IPS DF 6.9 (cell line): ENCODE measurements around the gene YBX2.
A peak's percentile ranks its signal among the peaks of the same experiment; 100 is the strongest.

Source experiments
- DNase-seq: peaks from one replicate; pipeline ENCODE4 v3.0.0-alpha.2; 2013; ENCODE audit warnings: low read depth, low spot score
- H3K27ac ChIP-seq: one replicate; pipeline ENCODE4 v1.5.1; 2013; ENCODE audit warnings: low read length, control low read depth
- H3K27me3 ChIP-seq: 2 replicates; pipeline ENCODE4 v1.6.1; 2013; ENCODE audit warnings: mild to moderate bottlenecking, low read length; ENCODE audit not compliant: control insufficient read depth, insufficient read depth
- H3K36me3 ChIP-seq: 2 replicates; pipeline ENCODE4 v1.6.1; 2013; ENCODE audit warnings: low read length; ENCODE audit not compliant: control insufficient read depth, insufficient read depth
- H3K4me1 ChIP-seq: 2 replicates; pipeline ENCODE4 v1.6.1; 2013; ENCODE audit warnings: low read length; ENCODE audit not compliant: control insufficient read depth, insufficient read depth
- H3K4me3 ChIP-seq: 2 replicates; pipeline ENCODE4 v1.5.1; 2013; ENCODE audit warnings: mild to moderate bottlenecking, low read length
- H3K9me3 ChIP-seq: 2 replicates; pipeline ENCODE4 v1.6.1; 2013; ENCODE audit warnings: low read length, inconsistent platforms; ENCODE audit not compliant: control insufficient read depth, insufficient read depth
- WGBS: extraction: QIAGEN DNeasy Blood & Tissue Kit; methylation state at CpG from one replicate; pipeline ENCODE4 v1.1.7; 2013; ENCODE audit warnings: mixed read lengths, missing lambda C conversion rate; ENCODE audit not compliant: insufficient read length, insufficient coverage; 5-methylcytosine and 5-hydroxymethylcytosine counted together

Gene YBX2

DNA sequence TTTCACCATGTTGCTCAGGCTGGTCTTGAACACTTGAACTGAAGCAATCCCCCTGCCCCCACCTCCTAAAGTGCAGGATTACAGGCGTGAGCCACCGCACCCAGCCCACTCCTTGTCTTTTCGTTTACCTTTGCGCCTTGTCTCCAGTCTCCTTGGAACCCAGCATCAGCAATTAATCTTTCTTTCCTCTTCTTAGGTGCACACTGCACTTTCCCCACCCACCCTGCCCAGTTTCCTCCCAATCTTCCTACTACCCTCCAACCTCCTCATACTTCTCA lies 30.7 kb downstream of the YBX2 start:
- H3K36me3 ChIP-seq = peaks cover 7% of the 10 kb centered on the region; the same call in 1 of the 2 replicates
- H3K27me3 ChIP-seq = no peaks in the 10 kb centered on the region
- DNase-seq = no peak
- no peaks in the 10 kb centered on the region for H3K9me3 ChIP-seq
- H3K4me3 ChIP-seq = peak overlapping the region; percentile 98; the same call in 1 of the 2 replicates
- no peak overlapping the region for H3K27ac ChIP-seq
- no CpG with 5 or more reads among the region's 4 CpGs for WGBS
- peaks cover 2% of the 10 kb centered on the region for H3K4me1 ChIP-seq

DNA sequence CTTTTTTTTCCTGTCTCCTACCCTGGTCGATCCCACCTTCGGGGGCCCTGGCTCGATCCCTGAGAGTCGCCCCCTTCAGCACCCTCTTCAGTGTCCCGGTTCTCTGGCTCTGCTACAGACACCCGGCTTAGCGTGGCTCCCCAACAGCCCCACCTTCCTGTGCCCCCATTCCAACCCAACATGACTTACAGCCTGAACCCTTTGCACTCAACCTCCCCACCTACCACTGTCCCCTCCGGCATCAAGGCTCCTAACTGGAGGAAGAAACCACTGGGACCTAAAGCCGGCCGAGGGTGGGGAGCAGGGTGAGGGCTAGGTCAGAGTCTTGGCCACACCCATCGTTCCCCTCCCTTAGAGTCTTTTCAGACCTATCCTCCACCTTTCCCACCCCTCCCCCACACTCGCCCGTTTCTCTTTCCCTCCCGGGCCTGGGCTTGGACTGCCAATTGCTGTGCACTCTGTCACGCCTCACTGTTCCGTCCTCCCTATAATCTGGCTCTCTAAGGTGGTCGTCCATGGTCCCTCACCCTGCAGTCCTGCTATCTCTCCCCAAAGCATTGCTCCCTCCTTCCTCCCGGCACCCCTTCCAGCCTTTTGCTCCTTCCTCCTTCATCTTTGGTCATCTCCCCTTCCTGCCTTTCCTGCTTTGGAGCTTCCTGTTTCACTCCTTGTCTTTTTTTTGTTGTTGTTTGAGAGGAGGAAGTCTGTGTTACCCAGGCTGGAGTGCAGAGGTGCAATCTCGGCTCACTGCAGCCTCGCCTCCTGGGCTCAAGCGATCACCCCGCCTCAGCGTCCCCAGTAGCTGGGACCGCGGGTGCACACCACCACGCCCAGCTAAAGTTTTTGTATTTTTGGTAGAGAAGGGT lies 31.3 kb downstream of the YBX2 start:
- Histone ChIP-seq H3K27me3 (no peaks in the 10 kb centered on the region), H3K4me1 (peaks cover 2% of the 10 kb centered on the region), H3K9me3 (no peaks in the 10 kb centered on the region), H3K4me3 (peak overlapping the region; percentile 98; the same call in 1 of the 2 replicates), H3K27ac (no peak overlapping the region), H3K36me3 (peaks cover 8% of the 10 kb centered on the region; the same call in 1 of the 2 replicates)
- DNase-seq = no peak
- no CpG with 5 or more reads among the region's 26 CpGs for WGBS

DNA sequence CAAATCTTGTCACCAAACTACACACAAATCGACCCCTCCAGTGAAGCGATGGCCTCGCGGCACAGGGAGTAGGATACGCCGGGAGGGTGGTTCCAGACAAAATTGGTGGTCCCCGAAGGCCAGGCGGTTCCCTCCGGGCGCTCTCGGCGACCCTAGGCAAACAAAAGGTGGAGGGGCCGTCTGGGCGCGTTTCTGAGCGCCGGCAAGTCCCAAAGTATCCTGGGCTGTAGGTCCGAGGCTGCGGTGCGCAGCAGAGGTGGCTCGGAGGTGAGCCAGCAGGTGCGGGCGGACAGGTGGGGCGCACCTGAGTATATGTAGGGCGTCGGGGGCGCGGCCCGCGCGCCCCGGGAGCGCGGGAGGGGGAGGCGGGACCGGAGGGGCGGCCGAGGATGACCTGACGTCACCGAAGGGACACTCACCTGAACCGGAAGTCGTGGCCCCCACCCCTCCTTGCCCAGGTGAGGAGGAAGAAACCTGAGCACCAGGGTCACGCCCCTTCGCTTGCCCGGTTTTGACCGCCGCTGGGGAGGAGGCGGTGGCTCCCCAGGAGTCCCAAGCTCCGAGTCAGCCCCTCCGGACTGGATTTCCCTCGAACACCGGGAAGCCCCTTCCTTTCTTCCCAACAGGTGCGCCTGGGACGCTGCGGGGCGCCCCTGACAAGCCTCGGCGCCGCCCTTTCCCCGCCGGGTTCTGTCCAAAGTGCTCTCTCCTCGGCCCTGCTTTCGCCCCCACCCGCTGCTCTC lies 32.1 kb downstream of the YBX2 start, which contains the start of gene CLDN7:
Gene CLDN7 (minus strand): TSS at position 287 of the 743 bp plus-strand sequence. CDS start 435 bp downstream, outside the sequence.
- peak within 1 kb of the TSS; percentile 98 for H3K4me3 ChIP-seq
- H3K27ac ChIP-seq = no peak within 1 kb of the TSS
- no CpG with 5 or more reads among the region's 64 CpGs for WGBS
- no peaks in the 10 kb centered on the region for H3K27me3 ChIP-seq
- DNase-seq = no peak
- H3K9me3 ChIP-seq = no peaks in the 10 kb centered on the region
- H3K36me3 ChIP-seq = peaks cover 8% of the 10 kb centered on the region; the same call in 1 of the 2 replicates
- H3K4me1 ChIP-seq = peaks cover 2% of the 10 kb centered on the region

DNA sequence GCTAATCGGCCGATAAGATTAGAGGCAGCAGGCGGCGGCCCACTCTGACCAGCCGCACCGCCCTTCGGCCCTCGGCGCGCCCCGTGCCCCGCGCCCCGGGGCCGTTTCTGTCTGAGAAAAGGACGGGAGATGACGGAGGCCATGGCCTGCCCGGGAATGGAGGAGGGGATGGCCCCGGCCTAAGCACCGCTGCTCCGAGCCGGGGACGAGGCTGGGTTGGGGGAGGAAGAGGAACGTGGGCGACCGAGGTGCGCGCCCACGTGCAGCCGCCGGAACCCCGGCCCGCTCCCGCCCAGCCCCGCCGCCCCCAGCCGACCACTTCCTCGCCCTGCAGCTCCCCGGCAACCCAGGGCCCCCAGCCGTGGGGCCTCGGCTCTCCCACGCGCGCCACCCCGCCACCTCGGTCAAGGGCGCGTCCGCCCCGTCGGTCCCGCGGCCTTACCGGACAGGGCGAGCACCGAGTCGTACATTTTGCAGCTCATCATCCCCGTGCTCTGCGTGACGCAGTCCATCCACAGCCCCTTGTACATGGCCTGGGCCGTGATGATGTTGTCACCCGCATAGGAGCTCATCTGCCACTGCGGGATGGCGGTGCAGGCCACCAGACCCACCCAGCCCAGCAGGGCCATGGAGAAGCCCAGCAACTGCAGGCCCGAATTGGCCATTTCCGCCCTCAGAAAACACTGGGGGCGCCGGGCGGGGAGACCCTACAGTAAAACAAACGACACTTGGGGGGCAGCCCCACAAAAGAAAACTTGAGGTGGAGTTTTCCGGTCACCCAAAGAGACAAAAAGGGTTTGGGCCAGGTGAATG lies 32.9 kb downstream of the YBX2 start:
- Histone ChIP-seq H3K4me1 (peaks cover 2% of the 10 kb centered on the region), H3K36me3 (peaks cover 8% of the 10 kb centered on the region; the same call in 1 of the 2 replicates), H3K27ac (no peak overlapping the region), H3K9me3 (no peaks in the 10 kb centered on the region), H3K4me3 (peak overlapping the region; percentile 98), H3K27me3 (no peaks in the 10 kb centered on the region)
- DNase-seq = no peak
- no CpG with 5 or more reads among the region's 71 CpGs for WGBS

DNA sequence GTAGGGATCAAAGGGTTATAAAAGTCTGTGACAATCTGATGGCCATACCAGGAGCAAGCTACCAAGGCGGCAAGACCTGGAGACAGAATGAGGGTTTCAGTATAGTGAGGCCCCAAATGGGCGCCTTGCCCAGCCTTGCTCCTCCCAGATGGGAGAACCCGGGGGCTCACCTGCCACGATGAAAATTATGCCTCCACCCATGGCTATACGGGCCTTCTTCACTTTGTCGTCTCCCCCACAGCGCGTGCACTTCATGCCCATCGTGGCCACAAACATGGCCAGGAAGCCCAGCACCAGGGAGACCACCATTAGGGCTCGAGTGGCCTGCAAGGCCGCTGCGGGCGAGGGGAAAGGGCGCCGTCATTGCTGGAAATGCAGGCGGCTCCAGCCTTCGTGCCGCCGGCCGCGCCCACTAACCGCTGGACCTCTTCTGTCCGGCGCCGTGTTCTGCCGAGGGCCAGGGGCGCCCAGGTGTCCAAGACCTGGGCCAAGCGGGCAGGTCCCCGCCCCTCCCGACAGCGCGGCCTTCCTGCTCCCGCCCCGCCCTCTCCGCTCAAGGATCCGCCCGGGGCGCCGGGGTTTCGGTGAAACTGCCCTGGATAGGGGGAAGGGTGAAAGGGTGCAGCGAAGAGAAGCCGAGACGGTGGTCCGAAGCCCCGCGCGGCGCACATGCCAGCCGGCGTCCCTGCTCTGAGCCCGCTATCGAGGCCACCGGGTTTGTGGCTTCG lies 33.6 kb downstream of the YBX2 start:
- Histone ChIP-seq H3K27me3 (no peaks in the 10 kb centered on the region), H3K4me1 (peaks cover 2% of the 10 kb centered on the region), H3K9me3 (no peaks in the 10 kb centered on the region), H3K27ac (no peak overlapping the region), H3K36me3 (peaks cover 11% of the 10 kb centered on the region; the same call in 1 of the 2 replicates), H3K4me3 (peak overlapping the region; percentile 98)
- no CpG with 5 or more reads among the region's 54 CpGs for WGBS
- DNase-seq = no peak

DNA sequence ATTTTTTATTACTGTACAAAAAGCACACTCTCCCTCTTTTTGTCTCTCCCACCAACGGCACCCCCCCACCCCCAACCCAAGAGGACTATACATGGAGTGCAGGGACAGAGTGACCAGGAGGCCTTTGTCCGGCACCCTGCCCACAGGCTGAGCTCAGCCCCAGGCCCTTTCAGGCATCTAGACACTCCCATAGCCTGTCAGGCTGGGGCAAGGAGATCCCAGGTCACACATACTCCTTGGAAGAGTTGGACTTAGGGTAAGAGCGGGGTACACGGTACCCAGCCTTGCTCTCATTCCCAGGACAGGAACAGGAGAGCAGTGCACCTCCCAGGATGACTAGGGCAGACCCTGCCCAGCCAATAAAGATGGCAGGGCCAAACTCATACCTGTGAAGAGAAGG lies 34.3 kb downstream of the YBX2 start:
- Histone ChIP-seq H3K4me3 (no peak overlapping the region; the same call in 1 of the 2 replicates), H3K36me3 (peaks cover 11% of the 10 kb centered on the region; the same call in 1 of the 2 replicates), H3K27ac (no peak overlapping the region), H3K9me3 (no peaks in the 10 kb centered on the region), H3K27me3 (no peaks in the 10 kb centered on the region), H3K4me1 (peaks cover 2% of the 10 kb centered on the region)
- WGBS = no CpG with 5 or more reads among the region's 4 CpGs
- no peak for DNase-seq

DNA sequence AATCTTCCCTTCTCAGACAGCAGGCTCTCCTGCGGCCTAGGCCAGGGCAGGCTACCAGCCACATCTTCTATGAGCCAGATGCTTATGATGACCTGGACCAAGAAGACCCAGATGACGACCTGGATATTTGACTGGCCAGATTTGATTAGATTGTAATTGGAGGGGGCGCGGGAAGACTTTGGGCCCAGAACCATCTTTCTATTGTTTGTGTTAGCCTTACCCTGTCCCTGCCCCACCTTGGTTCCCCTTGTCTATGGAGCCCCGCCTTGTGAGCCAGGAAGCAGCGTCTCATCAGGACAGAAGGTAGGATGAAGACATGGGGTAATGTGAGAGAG lies 34.9 kb downstream of the YBX2 start:
- WGBS = no CpG with 5 or more reads among the region's 6 CpGs
- Histone ChIP-seq H3K9me3 (no peaks in the 10 kb centered on the region), H3K36me3 (peaks cover 13% of the 10 kb centered on the region; the same call in 1 of the 2 replicates), H3K27ac (no peak overlapping the region), H3K4me3 (no peak overlapping the region), H3K27me3 (no peaks in the 10 kb centered on the region), H3K4me1 (peaks cover 2% of the 10 kb centered on the region)
- no peak for DNase-seq

DNA sequence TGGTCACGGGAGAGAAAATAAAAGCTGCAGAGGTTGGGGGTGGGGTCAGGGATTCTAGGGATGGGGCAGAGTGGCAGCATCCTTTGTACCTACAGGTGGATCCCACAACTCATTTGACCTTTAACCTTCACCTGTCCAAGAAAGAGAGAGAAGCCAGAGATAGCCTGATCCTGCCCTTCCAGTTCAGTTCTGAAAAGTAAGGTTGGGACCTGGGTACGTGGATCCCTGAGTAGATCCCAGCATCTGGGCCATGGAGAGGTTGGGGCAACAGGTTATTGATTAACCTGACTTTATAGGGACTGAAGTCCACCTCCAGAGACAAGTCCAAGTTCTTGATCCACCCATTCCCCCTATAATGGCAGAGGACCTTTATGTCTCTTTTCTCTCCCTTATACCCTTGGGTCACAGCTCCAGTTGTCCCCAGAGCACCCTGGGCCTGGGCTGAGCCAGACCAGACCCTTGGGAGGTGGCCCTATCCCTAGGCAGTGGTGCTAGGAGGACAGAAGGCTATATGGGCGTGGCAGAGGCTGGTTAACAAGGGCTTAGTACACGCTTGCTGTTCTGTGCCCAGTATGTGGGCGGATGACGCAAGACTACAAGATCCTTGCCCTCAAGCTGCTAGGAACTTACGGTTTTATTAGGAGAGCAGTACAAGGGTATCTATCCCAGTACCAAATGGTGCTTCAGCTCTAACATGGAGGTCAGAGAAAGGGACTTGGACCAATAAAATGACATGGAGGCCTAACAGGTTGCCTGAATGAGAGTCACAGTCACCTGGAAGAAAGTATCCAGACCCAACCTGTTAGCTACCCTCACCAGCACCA lies 35.5 kb downstream of the YBX2 start:
- Histone ChIP-seq H3K4me1 (peaks cover 2% of the 10 kb centered on the region), H3K4me3 (no peak overlapping the region), H3K27ac (no peak overlapping the region), H3K27me3 (no peaks in the 10 kb centered on the region), H3K36me3 (peaks cover 14% of the 10 kb centered on the region; the same call in 1 of the 2 replicates), H3K9me3 (no peaks in the 10 kb centered on the region)
- WGBS = no CpG with 5 or more reads among the region's 7 CpGs
- no peak for DNase-seq

DNA sequence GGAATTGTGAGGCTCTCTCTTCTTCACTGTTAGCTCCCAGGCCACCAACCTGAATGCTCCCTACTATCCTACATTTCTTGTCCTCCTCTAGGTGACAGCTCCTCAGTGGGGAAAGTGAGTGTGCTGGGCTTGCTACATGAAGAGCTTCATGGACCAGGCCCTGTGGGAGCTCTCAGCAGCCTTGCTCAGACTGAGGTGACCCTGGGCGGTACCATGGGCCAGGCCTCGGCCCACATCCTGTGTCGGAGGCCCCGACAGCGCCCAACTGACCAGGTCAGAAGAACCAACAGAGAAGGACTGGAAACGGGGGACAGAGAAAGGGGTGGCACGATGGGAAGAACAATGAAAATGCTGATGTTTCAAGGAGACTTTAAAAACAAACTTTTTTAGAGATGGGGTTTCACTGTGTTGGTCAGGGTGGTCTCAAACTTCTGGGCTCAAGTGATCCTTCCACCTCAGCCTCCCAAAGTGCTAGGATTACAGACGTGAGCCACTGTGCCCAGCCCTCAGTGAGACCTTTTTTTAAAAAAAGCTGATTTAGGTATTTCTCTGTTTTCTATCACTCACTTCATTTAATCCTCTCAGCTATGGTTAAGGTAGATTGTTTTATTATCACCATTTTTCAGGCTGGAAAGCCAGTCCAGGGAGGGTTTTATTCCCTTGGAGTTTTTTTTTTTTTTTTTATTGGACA lies 37.5 kb downstream of the YBX2 start:
- Histone ChIP-seq H3K27me3 (no peaks in the 10 kb centered on the region), H3K4me3 (no peak overlapping the region), H3K4me1 (no peaks in the 10 kb centered on the region; the same call in 1 of the 2 replicates), H3K9me3 (no peaks in the 10 kb centered on the region), H3K36me3 (peaks cover 14% of the 10 kb centered on the region; the same call in 1 of the 2 replicates), H3K27ac (no peak overlapping the region)
- no peak for DNase-seq
- WGBS = no CpG with 5 or more reads among the region's 8 CpGs
